Epithelial cell of proximal tubule (primary cell): ENCODE data around the gene BHLHA15. TPM values are rescaled to one million over a fixed set of nuclear protein-coding genes. Genes with fewer than 3 reads are reported as not detected.
A peak's percentile ranks its signal among the peaks of the same experiment; 100 is the strongest.

Source experiments
- DNase-seq: peaks from one replicate; pipeline ENCODE4 v3.0.0-alpha.2; 2011; ENCODE audit warnings: low read depth
- H3K4me3 ChIP-seq: 2 replicates; pipeline ENCODE4 v1.5.1; 2011; ENCODE audit warnings: low read depth, mild to moderate bottlenecking, low read length
- total RNA-seq: library from RNA; depleted of rRNA; stranded (reverse); fragments of >200 nt; gene quantifications from 2 replicates; pipeline ENCODE4 v1.2.3, GENCODE V29; 2015
- TF ChIP-seq, protein P1 (sequence below): conservative IDR thresholded peaks from 2 replicates; pipeline ENCODE4 v1.5.1; 2012; ENCODE audit warnings: low read depth, mild to moderate bottlenecking, low read length

BHLHA15 gene
- total RNA-seq, 1 donor from 2014 or later, result 1.8 TPM

DNA sequence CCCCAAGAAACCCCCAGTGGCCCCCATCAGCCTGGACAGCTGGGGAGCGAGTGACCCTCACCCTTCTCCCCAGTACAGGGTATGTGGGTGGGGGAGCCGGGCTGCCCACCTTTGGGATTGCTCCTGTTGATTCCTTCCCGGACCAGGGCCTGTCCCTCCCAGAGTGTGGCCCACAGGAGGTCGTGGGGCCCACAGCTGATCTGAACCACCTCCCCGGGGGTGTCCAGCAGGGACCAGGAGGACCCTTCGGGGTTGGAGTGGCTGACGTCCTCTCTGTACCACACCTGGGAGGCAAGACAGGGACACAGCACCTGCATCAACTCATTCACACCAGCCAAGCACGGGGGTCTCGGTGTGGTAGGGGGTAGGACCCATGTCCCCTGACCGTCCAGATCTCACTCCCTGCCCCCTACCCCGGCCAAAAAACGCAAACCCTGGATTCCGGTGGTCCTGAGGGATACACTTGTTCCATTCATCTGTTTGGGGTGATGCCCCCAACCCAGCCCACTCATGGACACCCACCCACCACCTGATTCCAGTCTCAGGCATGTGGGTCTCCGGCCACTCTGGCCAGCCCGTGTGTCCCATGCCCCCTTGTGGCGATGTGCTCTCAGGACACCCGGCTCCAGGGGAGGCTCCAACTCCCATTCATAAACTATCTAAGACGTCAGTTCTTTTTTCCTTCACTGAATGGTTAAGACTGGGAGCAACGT, 29.9 kb downstream of the BHLHA15 start:
- H3K4me3 ChIP-seq, result no peak overlapping the region
- TF ChIP-seq, protein P1, sequence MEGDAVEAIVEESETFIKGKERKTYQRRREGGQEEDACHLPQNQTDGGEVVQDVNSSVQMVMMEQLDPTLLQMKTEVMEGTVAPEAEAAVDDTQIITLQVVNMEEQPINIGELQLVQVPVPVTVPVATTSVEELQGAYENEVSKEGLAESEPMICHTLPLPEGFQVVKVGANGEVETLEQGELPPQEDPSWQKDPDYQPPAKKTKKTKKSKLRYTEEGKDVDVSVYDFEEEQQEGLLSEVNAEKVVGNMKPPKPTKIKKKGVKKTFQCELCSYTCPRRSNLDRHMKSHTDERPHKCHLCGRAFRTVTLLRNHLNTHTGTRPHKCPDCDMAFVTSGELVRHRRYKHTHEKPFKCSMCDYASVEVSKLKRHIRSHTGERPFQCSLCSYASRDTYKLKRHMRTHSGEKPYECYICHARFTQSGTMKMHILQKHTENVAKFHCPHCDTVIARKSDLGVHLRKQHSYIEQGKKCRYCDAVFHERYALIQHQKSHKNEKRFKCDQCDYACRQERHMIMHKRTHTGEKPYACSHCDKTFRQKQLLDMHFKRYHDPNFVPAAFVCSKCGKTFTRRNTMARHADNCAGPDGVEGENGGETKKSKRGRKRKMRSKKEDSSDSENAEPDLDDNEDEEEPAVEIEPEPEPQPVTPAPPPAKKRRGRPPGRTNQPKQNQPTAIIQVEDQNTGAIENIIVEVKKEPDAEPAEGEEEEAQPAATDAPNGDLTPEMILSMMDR, result peak; percentile 88
- DNase-seq, result no peak

DNA sequence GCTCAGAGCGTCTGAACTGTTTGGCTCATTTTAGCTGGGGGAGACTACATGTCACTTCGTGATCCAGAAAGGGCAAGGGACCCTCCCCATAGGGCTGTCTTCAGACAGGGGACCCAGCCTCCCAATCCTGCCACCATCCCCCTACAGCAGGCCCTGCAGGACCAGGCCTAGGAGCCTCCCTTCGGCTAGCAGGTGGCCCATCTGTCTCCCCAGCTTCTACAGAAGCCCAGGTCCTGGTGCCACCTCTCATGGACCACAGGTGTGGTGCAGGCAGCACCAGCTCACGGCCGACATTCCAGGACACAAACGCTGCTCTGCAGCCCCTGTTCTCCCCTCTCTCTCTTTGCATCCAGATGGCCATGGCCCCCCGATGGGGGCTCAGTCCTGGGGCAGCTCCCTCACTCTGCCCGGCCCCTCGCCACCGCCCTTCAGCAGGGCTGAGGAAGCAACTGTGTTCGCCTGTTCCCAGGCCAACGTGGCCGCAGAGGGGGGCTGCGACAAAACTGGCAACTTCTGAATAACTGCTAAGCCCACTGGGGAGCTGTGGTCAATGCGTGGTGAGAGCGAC, 30.5 kb downstream of the BHLHA15 start:
- no peak overlapping the region for H3K4me3 ChIP-seq
- TF ChIP-seq, protein P1, result no peak
- no peak for DNase-seq

DNA sequence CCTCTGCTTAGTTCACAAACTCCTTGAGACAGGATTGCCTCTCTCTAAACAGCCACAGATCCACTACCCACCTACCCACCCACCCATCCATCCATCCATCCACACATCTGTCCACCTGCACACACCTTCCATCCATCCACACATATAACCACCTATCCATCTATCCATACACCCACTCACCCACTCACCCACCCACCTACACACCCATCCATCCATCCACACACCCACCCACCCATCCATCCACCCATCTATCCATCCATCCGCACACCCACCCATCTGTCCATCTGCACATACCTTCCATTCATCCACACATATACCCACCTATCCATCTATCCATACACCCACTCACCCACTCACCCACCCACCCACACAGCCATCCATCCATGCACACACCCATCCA, 31.1 kb downstream of the BHLHA15 start:
- TF ChIP-seq, protein P1, result no peak

DNA sequence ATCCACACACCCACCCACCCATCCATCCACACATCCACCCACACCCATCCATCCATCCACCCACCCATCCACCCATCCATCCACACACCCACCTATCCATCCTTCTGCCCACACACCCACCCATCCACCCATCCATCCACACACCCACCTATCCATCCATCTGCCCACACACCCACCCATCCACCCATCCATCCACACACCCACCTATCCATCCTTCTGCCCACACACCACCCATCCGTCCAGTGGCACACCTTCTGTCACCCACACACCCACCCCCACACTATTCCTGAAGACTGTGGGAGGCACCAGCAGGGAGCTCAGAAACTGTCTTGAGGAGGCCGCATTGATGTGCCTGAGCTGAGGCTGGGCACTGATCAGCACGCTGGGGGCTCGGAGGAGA, 31.7 kb downstream of the BHLHA15 start:
- H3K4me3 ChIP-seq, result no peak overlapping the region
- TF ChIP-seq, protein P1, result no peak
- no peak for DNase-seq

More for the DNA sequence above, 31.1 kb downstream of the BHLHA15 start:
- no peak for DNase-seq
- H3K4me3 ChIP-seq, result no peak overlapping the region

DNA sequence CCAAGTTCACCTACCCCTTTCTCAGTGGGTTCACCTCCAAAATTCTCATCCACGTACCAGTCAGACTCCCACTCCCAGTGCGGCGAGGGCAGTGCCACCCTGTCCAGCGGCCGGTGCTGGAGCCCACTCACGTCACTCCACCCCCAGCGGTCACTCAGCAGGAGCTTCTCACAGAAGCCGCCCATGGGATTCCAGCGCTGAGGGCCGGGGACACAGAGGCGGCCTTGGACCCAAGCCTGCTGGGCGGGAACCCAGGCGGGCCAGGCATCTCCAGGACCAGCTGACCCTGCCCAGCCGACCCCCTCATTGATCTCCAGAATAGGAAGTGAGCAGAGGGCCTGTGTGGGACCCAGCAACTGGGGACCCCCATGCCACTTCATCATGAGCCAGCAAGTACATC, 33.6 kb downstream of the BHLHA15 start:
- no peak overlapping the region for H3K4me3 ChIP-seq
- no peak for DNase-seq
- TF ChIP-seq, protein P1, result no peak

DNA sequence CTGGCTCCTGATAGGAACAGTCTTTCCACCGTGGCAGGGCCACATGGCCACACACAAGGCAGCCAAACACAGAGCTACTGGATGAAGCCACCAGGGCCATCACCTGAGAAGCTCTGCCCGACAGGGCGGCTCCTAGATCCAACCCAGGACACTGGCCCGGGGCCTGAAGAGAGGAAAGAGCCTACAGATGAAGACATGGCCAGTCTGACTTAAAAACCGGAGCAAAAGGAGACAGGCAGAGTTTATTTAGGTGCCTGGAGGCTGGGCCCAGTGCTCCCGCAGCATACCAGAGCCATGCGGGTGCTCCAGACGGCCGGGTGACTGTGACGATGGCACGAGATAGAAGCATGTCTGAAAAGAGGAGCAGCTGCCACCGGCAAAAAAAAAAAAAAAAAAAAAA, 36.9 kb downstream of the BHLHA15 start:
- TF ChIP-seq, protein P1, result no peak

DNA sequence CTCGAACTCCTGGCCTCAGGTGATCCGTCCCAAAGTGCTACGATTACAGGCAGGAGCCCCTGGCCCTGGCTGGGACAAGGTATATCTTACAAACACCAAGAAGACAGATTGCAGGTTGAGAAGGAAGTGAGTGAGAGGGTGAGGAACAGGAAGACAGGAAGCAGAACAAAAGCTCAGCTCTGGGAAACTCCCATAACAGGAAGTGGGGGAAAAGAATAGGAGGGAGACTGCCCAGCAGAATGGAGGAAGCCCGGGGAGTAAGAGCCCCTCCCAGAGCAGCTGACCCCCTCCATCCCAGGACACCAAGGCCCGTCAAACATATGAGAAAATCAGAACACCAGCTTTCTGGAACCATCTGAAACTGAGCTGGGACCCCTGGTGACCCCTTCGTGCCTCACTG, 37.9 kb downstream of the BHLHA15 start:
- TF ChIP-seq, protein P1, result no peak
- no peak overlapping the region for H3K4me3 ChIP-seq
- no peak for DNase-seq

More for the DNA sequence above, 36.9 kb downstream of the BHLHA15 start:
- DNase-seq, result no peak
- H3K4me3 ChIP-seq, result no peak overlapping the region
